Esophagus squamous epithelium (tissue), 5 donors: ENCODE measurements around the gene LRIG1. TPM values are rescaled to one million over a fixed set of nuclear protein-coding genes. Genes with fewer than 3 reads are reported as not detected.
A peak's percentile ranks its signal among the peaks of the same experiment; 100 is the strongest.

Source experiments
- DNase-seq: peaks from one replicate; lab custom pipeline; 2025; lab: John Stamatoyannopoulos, UW
- H3K27ac ChIP-seq, 4 donors: fragments of 200-600 bp; sonication (generic); one replicate each; pipeline ENCODE4 v1.5.1; 2016 to 2019; ENCODE audit warnings: mild to moderate bottlenecking in 1 of 4
- H3K27me3 ChIP-seq, 4 donors: fragments of 200-600 bp; sonication (generic); 1 replicate in 3 of 4; 2 replicates in 1 of 4; pipeline versions ENCODE4 v1.5.1 to v1.6.0; 2017 to 2021; ENCODE audit warnings: antibody characterized with exemption in 1 of 4
- H3K36me3 ChIP-seq, 3 donors: fragments of 200-600 bp; sonication (generic); one replicate each; pipeline ENCODE4 v1.5.1; 2016 to 2019
- H3K4me1 ChIP-seq, 3 donors: fragments of 200-600 bp; sonication (generic); one replicate each; pipeline ENCODE4 v1.5.1; 2017 to 2019
- H3K4me3 ChIP-seq, 4 donors: fragments of 200-600 bp; sonication (generic); 1 replicate in 3 of 4; 2 replicates in 1 of 4; pipeline ENCODE4 v1.5.1; 2016 to 2019; ENCODE audit warnings: mild to moderate bottlenecking in 2 of 4, moderate library complexity in 1 of 4
- H3K9me3 ChIP-seq, 3 donors: fragments of 200-600 bp; sonication (generic); one replicate each; pipeline ENCODE4 v1.5.1; 2016 to 2019
- POLR2A ChIP-seq, 4 donors: fragments of 450-650 bp; IDR thresholded peaks; one replicate each; pipeline ENCODE4 v1.6.1; 2017; ENCODE audit warnings: antibody characterized with exemption in 4 of 4, mild to moderate bottlenecking in 4 of 4, moderate library complexity in 3 of 4
- WGBS, 2 donors: methylation state at CpG; one replicate each; pipeline ENCODE4 v1.1.5; 2018; 5-methylcytosine and 5-hydroxymethylcytosine counted together
- intact Hi-C: fragments of 100-400 bp; cut with DNase I; formaldehyde crosslinking; loops from one replicate; pipeline ENCODE4 v1.15.0; 2022
- total RNA-seq, 4 donors: library from RNA; depleted of rRNA; stranded (reverse); fragments of >200 nt; gene quantifications; one replicate each; pipeline ENCODE4 v1.1.0, GENCODE V29; 2016
- TF ChIP-seq, protein P1 (sequence below), 6 experiments: fragments of 450-650 bp in 4 of 6; fragments of 200-600 bp in 2 of 6; sonication (generic) in 2 of 6; IDR thresholded peaks; one replicate each; pipeline ENCODE4 v1.5.1; 2016 to 2019; ENCODE audit warnings: antibody characterized with exemption in 6 of 6, mild to moderate bottlenecking in 4 of 6, moderate library complexity in 4 of 6
- donor health status: DM: yes; HTN: yes; CAD: no.

LRIG1 gene
- total RNA-seq, 4 donors from 2014 or later, result 7.5 to 30.5 (median 15.1) TPM

DNA sequence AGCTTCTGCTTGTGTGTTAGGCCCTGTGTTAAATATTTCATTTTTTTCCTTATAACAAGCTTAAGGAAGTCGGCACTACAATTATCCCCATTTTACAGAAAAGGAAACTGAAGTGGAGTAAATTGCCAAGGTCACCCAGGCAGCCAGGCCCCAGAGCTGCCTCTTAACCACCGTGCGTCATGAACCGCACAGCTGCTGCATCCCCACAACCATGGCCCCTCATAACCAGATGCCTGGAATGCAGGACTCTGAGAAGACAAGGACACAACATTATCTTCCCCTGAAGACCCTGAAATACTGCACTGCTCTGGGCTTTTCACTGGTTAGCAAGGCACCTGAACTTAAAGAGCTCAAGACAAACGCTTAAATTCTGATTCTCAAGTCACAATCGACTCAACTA is 14.6 kb downstream of the LRIG1 start:
- intact Hi-C loops, result no loop called here
- TF ChIP-seq POLR2A (IDR thresholded peaks at IDR 0.05), result no peak
- TF ChIP-seq, protein P1, sequence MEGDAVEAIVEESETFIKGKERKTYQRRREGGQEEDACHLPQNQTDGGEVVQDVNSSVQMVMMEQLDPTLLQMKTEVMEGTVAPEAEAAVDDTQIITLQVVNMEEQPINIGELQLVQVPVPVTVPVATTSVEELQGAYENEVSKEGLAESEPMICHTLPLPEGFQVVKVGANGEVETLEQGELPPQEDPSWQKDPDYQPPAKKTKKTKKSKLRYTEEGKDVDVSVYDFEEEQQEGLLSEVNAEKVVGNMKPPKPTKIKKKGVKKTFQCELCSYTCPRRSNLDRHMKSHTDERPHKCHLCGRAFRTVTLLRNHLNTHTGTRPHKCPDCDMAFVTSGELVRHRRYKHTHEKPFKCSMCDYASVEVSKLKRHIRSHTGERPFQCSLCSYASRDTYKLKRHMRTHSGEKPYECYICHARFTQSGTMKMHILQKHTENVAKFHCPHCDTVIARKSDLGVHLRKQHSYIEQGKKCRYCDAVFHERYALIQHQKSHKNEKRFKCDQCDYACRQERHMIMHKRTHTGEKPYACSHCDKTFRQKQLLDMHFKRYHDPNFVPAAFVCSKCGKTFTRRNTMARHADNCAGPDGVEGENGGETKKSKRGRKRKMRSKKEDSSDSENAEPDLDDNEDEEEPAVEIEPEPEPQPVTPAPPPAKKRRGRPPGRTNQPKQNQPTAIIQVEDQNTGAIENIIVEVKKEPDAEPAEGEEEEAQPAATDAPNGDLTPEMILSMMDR (IDR thresholded peaks at IDR 0.05), result no peak
- Histone ChIP-seq H3K9me3 (no peaks in the 10 kb centered on the region), H3K4me1 (peaks cover 8 to 93% (median 52%) of the 10 kb centered on the region in 3 donors), H3K27me3 (no peaks in the 10 kb centered on the region), H3K4me3 (peak overlapping the region in 1 of 4 donors; percentile 31), H3K27ac (peak overlapping the region; percentile 8 to 89 (median 80)), H3K36me3 (no peaks in the 10 kb centered on the region)
- DNase-seq, result no peak
- 68 to 83% methylated on average over 5 to 6 of the region's 6 CpGs for WGBS, 2 donors

DNA sequence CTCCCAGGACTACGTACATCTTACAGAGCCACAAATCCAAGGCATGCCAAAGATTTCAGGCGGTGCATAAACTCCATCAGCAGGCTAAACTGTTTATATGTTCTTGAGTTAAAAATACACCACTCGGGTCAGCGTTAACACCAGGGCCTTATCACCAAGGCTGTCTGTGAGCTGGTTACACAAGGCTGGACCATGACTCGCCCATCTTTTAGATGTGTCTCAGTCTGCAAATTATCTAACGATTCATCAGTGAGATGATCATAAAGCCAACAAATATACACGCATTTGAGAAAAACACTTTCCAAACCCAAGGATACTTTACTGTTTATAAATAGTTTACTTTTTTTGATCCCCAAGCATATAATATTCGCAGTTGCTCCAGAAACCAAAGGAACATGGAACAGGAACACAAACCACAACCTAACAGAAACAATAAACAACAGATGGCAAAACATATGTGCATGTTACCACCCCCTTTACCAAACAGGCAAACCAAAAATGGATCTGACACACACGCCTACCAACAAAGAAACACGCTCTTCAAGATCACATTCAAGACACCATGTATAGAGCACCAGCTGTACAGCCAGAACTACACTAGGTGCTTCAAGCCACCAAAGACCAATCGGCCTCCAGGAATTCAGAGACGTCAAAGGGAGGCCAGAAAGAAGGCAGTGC is 15.4 kb downstream of the LRIG1 start:
- Histone ChIP-seq H3K4me3 (no peak overlapping the region), H3K9me3 (no peaks in the 10 kb centered on the region), H3K27ac (peak overlapping the region in 3 of 4 donors; percentile 79 to 89 (median 81)), H3K27me3 (no peaks in the 10 kb centered on the region), H3K36me3 (no peaks in the 10 kb centered on the region), H3K4me1 (peaks cover 10 to 93% (median 54%) of the 10 kb centered on the region in 3 donors)
- 57 to 64% methylated on average over 11 to 12 of the region's 12 CpGs for WGBS, 2 donors
- DNase-seq, result peak; percentile 5
- TF ChIP-seq, protein P1 (IDR thresholded peaks at IDR 0.05), result no peak
- intact Hi-C loops, result no loop called here

DNA sequence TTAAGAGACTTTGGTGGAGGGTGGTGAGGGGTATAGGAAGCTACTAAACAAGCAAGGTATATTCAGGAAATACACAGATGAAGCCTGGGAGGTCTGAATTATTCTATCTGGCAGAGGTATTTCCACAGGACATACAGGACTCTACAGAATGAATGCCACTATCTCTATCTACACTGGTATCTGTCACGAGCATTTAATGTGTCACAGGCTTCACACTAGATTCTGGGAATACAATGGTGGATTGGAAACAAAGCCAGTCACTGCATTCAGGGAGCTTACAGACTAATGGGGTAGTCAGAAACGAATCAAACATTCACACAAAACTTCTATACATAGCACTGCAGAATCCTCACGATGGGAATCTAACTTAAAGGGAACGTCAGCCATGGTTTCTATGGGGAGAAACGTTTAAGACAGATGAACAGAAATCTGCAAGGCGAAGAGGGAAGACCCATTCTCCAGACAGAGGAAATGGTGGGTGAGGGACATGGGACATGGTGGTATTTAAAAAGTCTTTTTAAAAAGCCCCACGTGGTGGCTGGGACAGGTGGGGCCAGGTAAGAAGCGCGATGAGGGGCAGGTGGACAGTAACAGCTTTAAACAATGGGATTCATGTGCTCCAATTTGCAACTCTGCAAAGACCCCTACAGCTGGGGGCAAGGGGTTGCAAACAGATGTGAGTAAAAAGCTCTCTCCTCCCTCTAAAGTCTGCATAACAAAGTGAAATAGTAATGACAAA is 16.5 kb downstream of the LRIG1 start:
- intact Hi-C loops, result no loop called here
- H3K4me1 ChIP-seq, result peaks cover 10 to 88% (median 48%) of the 10 kb centered on the region in 3 donors
- no peak for TF ChIP-seq POLR2A (IDR thresholded peaks at IDR 0.05)
- TF ChIP-seq, protein P1 (IDR thresholded peaks at IDR 0.05), result no peak
- 76 to 78% methylated on average over 9 of the region's 9 CpGs for WGBS, 2 donors
- H3K27ac ChIP-seq, result peak overlapping the region in 3 of 4 donors; percentile 79 to 89 (median 81)
- DNase-seq, result no peak
- no peaks in the 10 kb centered on the region for H3K9me3 ChIP-seq
- H3K27me3 ChIP-seq, result no peaks in the 10 kb centered on the region
- H3K4me3 ChIP-seq, result no peak overlapping the region
- no peaks in the 10 kb centered on the region for H3K36me3 ChIP-seq

DNA sequence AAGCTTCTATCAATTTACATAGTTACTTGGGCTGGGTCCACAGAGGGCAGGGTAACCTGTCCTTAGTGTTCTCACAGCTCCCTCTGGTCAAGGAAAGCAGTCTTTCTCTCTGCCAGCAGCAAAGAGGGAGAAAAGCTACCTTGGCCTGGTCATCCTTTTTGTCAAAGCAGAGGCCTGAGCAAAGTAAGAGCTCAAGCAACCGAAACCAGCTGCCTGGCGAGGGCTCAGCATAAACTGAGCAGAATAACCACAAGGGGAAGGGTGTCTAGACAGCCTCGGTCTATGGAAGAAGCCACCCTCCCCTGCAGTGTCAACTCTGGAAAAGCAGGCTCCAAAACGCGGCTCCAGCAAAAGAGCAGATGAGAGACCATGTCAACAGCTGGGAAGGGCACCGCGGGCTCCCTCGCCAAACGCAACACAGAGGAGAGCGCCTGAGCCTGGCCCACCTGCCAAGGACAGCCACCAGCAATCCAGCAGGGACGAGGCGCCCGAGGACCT is 17.4 kb downstream of the LRIG1 start:
- H3K4me3 ChIP-seq, result no peak overlapping the region
- no peaks in the 10 kb centered on the region for H3K36me3 ChIP-seq
- H3K9me3 ChIP-seq, result no peaks in the 10 kb centered on the region
- 78 to 92% methylated on average over 5 to 8 of the region's 13 CpGs for WGBS, 2 donors
- intact Hi-C loops, result no loop called here
- DNase-seq, result no peak
- peaks cover 10 to 84% (median 48%) of the 10 kb centered on the region in 3 donors for H3K4me1 ChIP-seq
- H3K27me3 ChIP-seq, result no peaks in the 10 kb centered on the region
- TF ChIP-seq, protein P1 (IDR thresholded peaks at IDR 0.05), result no peak
- no peak for TF ChIP-seq POLR2A (IDR thresholded peaks at IDR 0.05)
- H3K27ac ChIP-seq, result peak overlapping the region; percentile 5 to 89 (median 80)

DNA sequence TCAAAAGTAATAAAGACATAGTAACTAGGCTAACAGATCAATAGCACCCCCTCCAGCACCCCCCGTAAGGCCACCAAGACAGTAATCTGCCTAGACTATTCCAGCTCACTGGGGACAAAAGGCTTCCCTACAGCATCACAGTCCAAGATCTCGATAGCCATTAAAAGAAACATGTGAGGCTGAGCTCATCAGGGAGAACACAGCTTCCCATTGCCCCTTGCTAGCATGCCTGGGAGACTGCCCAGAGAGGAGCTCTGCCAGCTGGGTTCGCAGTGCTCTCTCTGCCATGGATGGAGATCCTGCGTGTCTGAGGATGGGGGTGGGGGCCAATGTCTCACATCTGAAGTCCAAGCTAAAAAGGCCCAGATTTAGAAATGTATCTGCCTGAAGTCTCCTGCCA is 17.8 kb downstream of the LRIG1 start:
- intact Hi-C loops, result no loop called here

More for the DNA sequence above, 17.8 kb downstream of the LRIG1 start:
- peaks cover 10 to 80% (median 48%) of the 10 kb centered on the region in 3 donors for H3K4me1 ChIP-seq
- H3K36me3 ChIP-seq, result no peaks in the 10 kb centered on the region
- no peaks in the 10 kb centered on the region for H3K9me3 ChIP-seq
- 44 to 62% methylated on average over 4 of the region's 4 CpGs for WGBS, 2 donors
- H3K27me3 ChIP-seq, result no peaks in the 10 kb centered on the region
- no peak for DNase-seq
- TF ChIP-seq, protein P1 (IDR thresholded peaks at IDR 0.05), result no peak
- TF ChIP-seq POLR2A (IDR thresholded peaks at IDR 0.05), result no peak
- H3K4me3 ChIP-seq, result no peak overlapping the region
- H3K27ac ChIP-seq, result peak overlapping the region; percentile 5 to 89 (median 80)
